T follicular helper cell (primary cell): Measurements from ENCODE around the gene CHORDC1.
"Not testable (repeated sequence)": the region's sequence is repeated elsewhere in the genome, so short reads cannot be mapped to it uniquely, and the experiment has no call there.

Experiments
- DNase-seq: peaks from one replicate; pipeline ENCODE4 v3.0.0-alpha.2; 2020; ENCODE audit warnings: low read depth

The CHORDC1 gene

DNA sequence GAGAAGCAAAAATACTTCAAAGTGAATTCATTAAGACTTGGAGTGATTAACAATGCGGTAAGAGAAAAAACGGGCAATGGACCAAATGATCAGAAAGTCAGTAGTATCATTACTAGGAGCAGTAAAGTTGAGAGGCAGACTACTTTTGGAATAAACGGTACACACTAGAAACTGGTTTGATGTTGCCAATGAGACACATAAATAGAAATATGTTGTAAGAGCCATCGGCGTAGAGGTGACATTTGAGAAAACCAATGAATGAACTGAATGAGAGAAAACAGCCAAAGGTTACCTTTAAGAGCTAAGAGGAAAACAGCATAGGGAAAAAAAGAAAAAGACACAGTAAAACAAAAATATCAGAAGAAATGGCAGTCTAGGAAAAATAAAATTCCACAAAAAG lies 6.2 kb downstream of the CHORDC1 start:
- no peak for DNase-seq

DNA sequence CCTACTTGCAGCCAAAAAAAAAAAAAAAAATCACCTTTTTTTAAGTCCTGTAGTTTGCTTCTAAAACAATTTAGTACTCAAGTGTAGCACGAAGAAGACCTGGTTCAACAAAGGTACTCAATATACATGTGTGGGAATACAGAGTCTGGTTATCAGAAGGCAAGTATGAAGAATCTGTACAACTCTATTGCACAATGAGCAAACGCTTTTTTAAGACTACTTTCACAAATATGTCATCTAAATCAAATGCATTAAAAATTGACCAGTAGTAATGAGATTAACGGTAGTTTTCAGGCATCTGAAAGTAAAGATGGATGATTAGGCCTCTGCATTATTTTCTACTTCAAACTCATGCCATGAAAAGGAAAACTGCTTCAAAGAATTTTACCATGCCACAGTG lies 9.5 kb downstream of the CHORDC1 start:
- DNase-seq, result no peak

DNA sequence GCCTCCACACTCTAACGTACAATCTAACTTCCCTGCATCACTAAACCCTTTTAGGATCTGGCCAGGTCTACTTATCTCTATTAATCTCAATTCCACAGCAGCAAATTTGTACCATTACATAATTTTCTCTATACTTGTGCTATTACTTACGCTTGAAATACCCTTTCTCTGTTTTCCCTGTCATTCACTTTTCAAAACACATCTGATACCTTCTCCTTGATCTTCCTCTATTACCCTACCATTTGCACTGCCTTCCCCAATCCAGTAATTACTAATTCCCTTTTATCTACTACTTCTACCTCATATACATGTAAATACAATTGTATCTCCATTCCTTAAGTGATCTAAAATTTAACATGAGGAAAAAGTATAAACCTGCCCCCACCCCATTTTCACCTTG lies 14.0 kb downstream of the CHORDC1 start:
- DNase-seq, result no peak

DNA sequence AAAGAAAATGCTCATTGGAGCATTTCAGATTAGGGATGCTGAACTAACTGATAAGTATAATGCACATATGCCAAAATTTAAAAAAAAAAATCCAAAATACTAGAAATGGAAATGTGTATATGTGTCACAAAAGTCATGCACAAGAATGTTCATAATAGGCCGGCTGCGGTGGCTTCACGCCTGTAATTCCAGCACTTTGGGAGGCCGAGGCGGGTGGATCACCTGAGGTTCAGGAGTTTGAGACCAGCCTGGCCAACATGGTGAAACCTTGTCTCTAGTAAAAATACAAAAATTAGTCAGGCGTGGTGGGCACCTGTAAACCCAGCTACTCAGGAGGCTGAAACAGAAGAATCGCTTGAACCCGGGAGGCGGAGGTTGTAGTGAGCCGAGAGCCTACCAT lies 14.9 kb downstream of the CHORDC1 start:
- DNase-seq, result not testable (repeated sequence)

DNA sequence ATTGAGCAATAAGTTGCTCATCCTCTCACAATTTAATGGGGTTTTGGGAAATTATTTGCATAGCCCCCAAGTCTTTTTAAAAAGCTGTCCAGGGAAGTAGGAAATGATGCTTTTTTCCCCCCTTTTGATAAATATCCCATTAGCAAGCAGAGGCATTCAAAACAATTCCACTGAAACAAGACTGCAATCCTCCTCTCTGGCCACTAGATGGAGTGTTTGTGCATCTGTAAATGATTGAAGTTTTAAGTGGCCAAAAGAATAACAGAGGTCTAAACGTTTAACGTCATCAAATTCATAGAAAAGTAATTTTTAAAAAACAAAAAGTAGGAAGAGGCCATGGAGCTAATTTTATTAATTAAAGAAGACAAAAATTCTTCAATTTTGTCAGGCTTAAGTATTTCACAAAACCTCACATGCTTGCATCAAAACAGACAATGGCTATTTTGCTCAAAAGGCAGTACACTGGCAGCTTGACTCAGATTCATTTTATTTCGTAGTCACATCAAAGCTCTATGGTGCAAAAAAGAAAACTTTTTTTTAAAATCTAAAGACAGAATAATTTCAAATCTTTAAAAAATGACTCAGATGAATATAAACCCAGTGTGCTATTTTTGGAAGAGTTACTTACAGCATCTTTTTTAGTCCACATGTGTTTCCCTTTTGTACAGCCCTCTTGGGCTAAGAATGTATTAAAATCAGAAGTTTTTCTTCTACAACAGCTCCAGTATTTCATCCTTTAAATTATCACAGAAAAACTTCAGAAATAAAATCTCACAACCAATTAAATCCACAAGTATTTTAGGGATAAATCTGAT lies 17.8 kb downstream of the CHORDC1 start:
- no peak for DNase-seq

DNA sequence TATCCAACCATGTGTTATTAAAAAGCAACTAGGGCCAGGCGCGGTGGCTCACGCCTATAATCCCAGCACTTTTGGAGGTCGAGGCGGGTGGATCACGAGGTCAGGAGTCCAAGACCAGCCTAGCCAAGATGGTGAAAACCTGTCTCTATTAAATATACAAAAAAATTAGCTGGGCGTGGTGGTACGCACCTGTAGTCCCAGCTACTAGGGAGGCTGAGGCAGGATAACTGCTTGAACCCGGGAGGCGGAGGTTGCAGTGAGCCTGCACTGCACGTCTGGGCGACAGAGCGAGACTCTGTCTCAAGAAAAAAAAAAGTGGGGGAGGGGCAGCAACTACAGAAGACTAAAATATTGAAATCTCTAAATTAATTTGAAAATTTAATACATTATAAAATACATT lies 18.4 kb downstream of the CHORDC1 start:
- no peak for DNase-seq

DNA sequence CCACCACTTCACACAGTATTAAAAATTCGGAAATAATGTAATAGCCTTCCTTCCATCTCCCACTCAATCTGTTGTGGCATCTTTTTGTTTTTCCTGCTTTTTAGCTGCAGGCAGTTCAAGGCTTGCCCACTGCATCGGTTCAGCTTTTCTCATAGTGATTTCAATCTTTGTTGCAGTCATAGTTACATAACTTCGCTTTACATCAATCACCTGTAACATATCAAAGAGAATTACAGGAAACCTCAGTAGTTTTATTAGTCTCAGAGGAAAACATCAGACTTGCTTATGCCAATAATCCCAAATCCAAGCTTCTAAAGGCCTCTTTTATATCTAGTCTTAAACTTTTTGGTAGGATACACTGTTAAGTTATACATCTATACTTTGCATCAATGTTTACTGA lies 20.5 kb downstream of the CHORDC1 start:
- DNase-seq, result no peak

DNA sequence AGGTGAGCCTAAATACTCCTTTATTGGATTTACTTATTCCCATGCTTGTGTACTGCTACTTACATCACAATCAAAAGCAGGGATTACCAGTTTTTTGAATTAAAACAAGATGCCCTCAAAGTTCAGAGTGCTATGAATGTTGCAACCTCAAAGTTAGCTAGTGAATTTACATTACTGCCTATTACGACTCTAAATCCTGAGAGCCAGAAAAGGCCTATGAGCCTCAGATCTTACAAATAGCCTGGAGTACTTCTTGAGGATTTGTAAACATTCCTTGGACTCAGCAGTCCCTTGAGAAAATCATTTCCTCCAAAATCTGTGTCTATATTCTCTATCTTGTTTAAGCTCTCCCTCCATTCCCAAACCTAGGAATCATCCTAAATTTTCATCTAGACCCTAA lies 25.5 kb downstream of the CHORDC1 start:
- no peak for DNase-seq

DNA sequence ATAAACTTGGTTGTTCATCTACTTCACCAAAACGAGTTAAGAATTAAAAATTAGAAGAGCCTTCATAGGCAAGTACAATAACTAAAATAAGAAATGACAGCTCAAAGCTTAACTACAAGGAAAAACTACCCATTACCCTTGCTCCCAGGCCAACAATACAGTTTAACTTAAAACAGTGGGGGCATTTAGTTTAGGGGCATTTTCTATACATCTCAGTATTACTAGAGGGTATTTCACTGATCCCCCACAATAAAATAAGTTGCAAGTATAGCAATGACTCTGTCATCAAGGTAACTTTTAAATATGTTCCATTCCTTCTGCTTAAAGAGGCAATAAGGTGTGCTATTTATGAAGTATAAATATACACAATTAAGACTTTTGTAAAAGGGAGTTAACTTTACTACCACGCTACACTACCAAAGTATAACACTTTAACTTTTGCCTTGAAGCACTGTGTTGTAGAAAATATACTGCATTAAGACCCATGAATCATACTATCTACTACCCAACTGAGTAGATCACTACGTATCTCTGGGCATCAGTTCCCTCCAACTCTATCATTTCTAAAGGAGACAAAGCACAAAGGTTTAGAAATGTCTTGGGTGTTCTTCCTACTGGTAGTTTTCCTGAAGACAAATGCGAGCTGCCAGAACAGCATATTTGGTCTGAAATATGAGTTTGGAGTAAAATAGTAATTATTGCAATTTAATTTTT lies 29.8 kb downstream of the CHORDC1 start:
- DNase-seq, result no peak

DNA sequence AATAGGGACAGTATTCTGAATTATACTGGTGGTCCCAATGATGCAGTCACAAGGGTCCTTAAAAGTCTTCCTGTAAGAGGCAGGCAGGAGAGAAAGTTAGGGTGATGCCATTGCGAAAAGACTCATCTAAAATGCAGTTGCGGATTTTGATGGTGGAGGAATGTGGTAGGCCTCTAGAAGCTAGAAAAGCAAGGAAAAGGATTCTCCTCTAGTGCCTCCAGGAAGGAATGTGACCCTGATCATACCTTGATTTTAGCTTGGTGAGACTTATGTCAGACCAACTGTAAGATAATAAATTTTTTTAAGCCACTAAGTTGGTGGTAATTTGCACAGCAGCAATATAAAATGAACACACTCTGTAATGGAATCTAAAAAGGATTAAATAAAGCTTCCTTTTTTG lies 33.8 kb downstream of the CHORDC1 start:
- DNase-seq, result no peak

DNA sequence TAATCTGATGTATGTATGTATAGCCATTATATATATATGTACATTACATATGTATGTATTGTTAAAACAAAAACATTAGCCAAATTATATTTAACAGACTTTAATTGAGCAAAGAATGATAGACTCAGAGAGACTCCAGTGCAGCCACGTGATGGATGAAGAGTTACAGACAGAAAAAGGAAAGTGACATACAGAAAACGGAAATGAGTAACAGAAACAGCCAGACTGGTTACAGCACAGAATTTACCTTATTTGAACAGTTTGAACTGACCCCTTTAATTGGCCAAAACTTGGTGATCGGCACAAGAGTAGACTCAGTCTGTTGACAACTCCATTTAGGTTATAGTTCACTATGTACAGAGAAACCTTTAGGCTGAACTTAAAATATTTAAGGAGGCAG lies 35.0 kb downstream of the CHORDC1 start:
- no peak for DNase-seq

DNA sequence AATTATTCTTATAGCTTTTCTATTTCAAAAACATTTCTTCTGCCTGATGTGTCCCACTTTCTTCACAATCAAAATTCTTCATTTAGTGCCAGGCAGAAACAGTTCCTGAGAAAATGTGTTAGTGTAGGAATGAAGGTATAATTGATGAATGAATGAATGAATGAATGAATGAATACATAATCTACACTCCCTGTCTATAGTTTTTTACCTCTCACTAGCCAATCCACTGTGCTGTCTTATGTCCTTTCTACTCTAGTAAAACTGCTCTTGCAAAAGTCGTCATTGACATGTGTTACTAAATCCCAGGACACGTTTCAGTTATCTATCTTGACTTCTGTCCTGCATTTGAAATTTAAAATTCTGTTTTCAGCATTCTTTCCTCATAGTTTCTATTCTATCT lies 42.9 kb downstream of the CHORDC1 start:
- no peak for DNase-seq

DNA sequence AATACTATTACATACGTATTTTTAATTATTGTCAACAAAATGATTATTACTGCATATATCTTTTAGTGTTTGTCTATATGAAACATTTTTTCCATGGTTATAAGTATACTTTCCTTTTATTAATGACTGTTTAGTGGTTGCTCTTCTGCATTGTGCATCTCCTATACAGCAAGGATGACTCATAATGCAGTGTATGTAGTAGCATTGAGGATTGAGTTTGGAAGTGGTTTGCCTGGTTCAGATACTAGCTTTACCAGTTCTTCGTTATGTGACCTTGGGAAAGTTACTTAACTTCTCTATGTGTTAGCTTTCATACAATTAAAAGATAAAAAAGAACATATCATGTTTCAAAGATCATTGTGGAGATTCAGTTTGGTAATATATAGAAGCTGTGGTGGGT lies 44.1 kb downstream of the CHORDC1 start:
- DNase-seq, result no peak

DNA sequence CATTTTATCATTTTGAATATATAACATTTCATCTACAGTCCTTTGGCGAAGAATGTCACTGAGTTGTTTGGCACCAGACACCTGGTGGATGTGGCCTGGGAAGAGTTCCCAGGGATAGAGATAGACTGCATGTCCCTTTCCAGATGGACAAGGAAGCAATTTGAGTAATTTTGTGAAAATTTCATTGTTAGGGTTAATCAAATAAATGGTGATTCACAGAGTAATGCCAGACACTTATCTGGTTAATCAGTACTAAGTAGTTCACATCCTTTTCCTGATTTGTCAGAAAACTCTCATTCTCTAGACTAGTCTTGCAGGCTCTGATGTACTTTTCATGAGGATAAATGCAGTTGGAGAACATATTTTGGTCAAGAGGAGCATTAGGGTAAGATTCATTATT lies 46.8 kb downstream of the CHORDC1 start:
- DNase-seq, result no peak

DNA sequence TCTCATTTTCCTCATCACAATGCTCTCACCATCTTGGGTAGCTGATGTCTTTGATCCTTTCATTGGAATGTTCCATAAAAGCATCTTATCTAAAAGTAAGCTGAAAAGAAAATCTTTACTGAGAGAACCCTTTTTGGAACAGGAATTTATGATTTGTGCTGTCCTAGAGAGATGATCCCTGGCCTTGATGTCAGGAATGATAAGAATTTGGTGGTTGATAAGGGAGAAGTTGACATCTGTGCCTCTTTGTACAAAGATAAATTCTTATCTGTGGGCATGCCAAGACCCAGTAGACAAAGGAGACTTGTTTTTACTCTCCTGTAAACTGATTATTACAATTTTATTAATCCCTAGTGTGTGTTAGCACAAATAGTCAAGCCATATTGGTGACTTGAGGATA lies 51.5 kb downstream of the CHORDC1 start:
- no peak for DNase-seq

DNA sequence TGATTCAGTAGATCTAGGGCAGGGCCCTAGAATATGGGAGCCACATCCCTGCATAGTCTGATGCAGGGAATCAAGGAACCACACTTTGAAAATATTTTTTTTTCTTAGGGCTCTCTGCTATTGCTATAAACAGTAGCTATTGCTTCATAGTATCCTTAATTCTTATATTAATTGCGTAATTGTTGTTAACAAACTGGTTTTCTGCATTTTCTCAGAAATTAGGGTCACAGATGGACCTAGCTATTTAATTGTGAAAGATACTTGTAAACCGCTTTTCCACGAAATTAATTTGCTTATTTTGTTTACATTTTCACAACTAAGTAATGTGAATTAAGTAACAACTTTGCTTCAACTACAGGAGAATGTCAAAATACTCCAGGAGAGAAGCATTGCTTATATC lies 54.3 kb downstream of the CHORDC1 start:
- no peak for DNase-seq

DNA sequence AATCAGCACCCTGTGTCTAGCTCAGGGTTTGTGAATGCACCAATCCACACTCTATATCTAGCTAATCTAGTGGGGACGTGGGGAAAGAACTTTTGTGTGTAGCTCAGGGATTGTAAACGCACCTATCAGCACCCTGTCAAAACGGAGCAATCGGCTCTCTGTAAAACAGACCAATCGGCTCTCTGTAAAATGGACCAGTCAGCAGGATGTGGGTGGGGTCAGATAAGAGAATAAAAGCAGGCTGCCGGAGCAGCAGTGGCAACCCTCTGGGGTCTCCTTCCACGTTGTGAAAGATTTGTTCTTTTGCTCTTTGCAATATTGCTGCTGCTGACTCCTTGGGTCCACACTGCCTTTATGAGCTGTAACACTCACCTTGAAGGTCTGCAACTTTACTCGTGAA lies 55.1 kb downstream of the CHORDC1 start:
- not testable (repeated sequence) for DNase-seq

DNA sequence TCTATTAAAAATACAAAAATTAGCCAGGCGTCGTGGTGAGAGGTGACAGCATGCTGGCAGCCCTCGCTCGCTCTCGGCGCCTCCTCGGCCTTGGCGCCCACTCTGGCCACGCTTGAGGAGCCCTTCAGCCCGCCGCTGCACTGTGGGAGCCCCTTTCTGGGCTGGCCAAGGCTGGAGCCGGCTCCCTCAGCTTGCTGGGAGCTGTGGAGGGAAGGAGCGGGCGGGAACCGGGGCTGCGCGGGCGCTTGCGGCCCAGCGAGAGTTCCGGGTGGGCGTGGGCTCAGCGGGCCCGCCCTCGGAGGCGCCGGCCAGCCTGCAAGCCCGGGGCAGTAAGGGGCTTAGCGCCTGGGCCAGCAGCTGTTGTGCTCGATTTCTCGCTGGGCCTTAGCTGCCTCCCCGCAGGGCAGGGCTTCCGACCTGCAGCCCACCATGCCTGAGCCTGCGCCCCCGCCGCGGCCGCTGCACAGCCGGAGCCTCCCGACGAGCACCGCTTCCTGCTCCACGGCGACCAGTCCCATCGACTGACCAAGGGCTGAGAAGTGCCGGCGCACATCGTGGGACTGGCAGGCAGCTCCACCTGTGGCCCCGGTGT lies 55.8 kb downstream of the CHORDC1 start:
- DNase-seq, result not testable (repeated sequence)
